ENCODE measurements around the gene ANKFY1.
A peak's percentile ranks its signal among the peaks of the same experiment; 100 is the strongest.

The ANKFY1 gene

DNA sequence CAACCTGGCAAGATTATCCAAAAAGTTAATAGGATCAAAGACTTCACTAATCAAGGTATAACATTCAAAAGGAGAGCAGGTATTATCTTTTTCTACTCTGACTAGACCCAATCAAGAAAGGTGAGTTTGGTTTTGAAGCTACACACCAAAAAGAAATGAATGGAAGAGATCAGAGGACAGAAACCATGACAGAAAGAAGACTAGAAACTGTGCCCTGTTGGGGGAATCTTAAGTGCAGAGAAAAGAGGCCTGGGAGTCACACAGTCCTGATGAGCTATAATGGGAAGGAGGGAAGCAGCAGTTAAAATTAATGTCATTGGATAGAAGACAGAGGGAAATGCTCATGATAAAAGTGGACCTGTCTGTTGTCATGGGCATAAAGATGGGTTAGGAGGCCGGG is 138.2 kb downstream of the ANKFY1 start (continued):
- TF ChIP-seq, protein P1, sequence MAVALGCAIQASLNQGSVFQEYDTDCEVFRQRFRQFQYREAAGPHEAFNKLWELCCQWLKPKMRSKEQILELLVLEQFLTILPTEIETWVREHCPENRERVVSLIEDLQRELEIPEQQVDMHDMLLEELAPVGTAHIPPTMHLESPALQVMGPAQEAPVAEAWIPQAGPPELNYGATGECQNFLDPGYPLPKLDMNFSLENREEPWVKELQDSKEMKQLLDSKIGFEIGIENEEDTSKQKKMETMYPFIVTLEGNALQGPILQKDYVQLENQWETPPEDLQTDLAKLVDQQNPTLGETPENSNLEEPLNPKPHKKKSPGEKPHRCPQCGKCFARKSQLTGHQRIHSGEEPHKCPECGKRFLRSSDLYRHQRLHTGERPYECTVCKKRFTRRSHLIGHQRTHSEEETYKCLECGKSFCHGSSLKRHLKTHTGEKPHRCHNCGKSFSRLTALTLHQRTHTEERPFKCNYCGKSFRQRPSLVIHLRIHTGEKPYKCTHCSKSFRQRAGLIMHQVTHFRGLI (tag by site-specific recombination; IDR thresholded peaks at IDR 0.05) = no peak
- TF ChIP-seq, protein P2, sequence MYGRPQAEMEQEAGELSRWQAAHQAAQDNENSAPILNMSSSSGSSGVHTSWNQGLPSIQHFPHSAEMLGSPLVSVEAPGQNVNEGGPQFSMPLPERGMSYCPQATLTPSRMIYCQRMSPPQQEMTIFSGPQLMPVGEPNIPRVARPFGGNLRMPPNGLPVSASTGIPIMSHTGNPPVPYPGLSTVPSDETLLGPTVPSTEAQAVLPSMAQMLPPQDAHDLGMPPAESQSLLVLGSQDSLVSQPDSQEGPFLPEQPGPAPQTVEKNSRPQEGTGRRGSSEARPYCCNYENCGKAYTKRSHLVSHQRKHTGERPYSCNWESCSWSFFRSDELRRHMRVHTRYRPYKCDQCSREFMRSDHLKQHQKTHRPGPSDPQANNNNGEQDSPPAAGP (tag by site-specific recombination; IDR thresholded peaks at IDR 0.05) = no peak
- TF ChIP-seq, protein P3, sequence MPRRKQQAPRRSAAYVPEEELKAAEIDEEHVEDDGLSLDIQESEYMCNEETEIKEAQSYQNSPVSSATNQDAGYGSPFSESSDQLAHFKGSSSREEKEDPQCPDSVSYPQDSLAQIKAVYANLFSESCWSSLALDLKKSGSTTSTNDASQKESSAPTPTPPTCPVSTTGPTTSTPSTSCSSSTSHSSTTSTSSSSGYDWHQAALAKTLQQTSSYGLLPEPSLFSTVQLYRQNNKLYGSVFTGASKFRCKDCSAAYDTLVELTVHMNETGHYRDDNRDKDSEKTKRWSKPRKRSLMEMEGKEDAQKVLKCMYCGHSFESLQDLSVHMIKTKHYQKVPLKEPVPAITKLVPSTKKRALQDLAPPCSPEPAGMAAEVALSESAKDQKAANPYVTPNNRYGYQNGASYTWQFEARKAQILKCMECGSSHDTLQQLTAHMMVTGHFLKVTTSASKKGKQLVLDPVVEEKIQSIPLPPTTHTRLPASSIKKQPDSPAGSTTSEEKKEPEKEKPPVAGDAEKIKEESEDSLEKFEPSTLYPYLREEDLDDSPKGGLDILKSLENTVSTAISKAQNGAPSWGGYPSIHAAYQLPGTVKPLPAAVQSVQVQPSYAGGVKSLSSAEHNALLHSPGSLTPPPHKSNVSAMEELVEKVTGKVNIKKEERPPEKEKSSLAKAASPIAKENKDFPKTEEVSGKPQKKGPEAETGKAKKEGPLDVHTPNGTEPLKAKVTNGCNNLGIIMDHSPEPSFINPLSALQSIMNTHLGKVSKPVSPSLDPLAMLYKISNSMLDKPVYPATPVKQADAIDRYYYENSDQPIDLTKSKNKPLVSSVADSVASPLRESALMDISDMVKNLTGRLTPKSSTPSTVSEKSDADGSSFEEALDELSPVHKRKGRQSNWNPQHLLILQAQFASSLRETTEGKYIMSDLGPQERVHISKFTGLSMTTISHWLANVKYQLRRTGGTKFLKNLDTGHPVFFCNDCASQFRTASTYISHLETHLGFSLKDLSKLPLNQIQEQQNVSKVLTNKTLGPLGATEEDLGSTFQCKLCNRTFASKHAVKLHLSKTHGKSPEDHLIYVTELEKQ (tag by site-specific recombination; IDR thresholded peaks at IDR 0.05; ENCODE audit: borderline replicate concordance) = no peak
- TF ChIP-seq ZNF214 (tag by site-specific recombination; IDR thresholded peaks at IDR 0.05; ENCODE audit: borderline replicate concordance) (no peak), BCL11A (tag by site-specific recombination; IDR thresholded peaks at IDR 0.05; ENCODE audit: low read depth) (no peak)

DNA sequence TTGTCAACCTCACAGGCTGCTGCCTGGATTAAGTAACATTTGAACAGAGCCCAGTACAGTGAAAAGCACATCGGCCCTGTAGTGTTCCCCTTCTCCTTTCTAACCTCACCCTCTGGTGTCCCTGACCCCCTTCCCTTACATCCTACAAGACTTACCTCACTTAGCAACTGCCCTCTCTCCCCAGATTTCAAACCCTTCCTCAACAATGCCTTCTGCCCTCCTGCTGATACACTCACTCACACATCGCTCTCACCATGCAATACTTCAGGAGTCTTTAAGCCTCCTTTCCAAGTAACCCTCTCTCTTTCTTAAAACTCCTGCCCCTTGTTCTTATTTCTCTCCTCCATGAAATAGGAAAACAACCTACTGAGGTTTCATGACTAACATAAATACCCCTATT is 138.8 kb downstream of the ANKFY1 start:
- peaks cover 30 to 38% of the 10 kb centered on the region in 2 experiments for H3K36me3 ChIP-seq (ENCODE audit: control insufficient read depth in 2 of 2, insufficient read depth in 1 of 2, low read length in 2 of 2)
- no peak overlapping the region for H3K27ac ChIP-seq (ENCODE audit: extremely low read depth, low read depth, low read length)
- H3K9me3 ChIP-seq (ENCODE audit: control insufficient read depth, insufficient read depth, low read depth, low read length) = no peaks in the 10 kb centered on the region
- peak; percentile 39; the same call in 1 of the 2 replicates for TF ChIP-seq PRDM1 (tag by site-specific recombination; IDR thresholded peaks at IDR 0.05)
- TF ChIP-seq, protein P4, sequence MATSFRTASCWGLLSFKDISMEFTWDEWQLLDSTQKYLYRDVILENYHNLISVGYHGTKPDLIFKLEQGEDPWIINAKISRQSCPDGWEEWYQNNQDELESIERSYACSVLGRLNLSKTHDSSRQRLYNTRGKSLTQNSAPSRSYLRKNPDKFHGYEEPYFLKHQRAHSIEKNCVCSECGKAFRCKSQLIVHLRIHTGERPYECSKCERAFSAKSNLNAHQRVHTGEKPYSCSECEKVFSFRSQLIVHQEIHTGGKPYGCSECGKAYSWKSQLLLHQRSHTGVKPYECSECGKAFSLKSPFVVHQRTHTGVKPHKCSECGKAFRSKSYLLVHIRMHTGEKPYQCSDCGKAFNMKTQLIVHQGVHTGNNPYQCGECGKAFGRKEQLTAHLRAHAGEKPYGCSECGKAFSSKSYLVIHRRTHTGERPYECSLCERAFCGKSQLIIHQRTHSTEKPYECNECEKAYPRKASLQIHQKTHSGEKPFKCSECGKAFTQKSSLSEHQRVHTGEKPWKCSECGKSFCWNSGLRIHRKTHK (tag by site-specific recombination; IDR thresholded peaks at IDR 0.05) = no peak
- H3K4me3 ChIP-seq (ENCODE audit: low read depth, low read length) = no peak overlapping the region
- ChIA-PET CTCF (no interaction called here), POLR2A (interaction anchor here (1.2 kb wide), 1 partner anchor 18 kb away, joined by 4 read pairs; the partner anchor contains the start of genes CYB5D2 and ZZEF1)
- H3K4me1 ChIP-seq (ENCODE audit: control insufficient read depth, insufficient read depth, low read length) = no peaks in the 10 kb centered on the region

DNA sequence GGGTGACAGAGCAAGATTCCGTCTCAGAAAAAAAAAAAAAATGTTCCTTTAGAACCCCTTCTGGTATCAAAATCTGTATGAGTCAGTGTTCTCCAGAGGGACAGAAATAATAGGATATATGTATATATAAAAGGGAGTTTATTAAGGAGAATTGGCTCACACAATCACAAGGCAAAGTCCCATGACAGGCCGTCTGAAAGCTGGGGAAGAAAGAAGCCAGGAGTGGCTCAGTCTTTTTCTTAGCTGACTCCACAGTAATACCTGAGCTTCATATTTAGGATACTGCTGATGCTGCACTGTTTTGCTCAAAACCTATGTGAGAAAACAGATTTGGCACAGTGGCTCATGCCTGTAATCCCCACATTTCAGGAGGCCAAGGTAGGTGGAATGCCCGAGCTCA is 143.4 kb downstream of the ANKFY1 start:
- CTCF ChIA-PET = interaction anchor here (1.0 to 1.6 kb wide), 2 partner anchors 13 to 102 kb away, joined by 3 read pairs; no protein-coding TSS in a partner anchor

More for the DNA sequence above, 143.4 kb downstream of the ANKFY1 start:
- H3K4me1 ChIP-seq (ENCODE audit: control insufficient read depth, insufficient read depth, low read length) = no peaks in the 10 kb centered on the region
- no peak overlapping the region for H3K4me3 ChIP-seq (ENCODE audit: low read depth, low read length)
- no peaks in the 10 kb centered on the region for H3K9me3 ChIP-seq (ENCODE audit: control insufficient read depth, insufficient read depth, low read depth, low read length)
- TF ChIP-seq ZIC2 (tag by site-specific recombination; IDR thresholded peaks at IDR 0.05) (no peak), ZNF707 (tag by site-specific recombination; IDR thresholded peaks at IDR 0.05) (no peak)
- TF ChIP-seq, protein P5, sequence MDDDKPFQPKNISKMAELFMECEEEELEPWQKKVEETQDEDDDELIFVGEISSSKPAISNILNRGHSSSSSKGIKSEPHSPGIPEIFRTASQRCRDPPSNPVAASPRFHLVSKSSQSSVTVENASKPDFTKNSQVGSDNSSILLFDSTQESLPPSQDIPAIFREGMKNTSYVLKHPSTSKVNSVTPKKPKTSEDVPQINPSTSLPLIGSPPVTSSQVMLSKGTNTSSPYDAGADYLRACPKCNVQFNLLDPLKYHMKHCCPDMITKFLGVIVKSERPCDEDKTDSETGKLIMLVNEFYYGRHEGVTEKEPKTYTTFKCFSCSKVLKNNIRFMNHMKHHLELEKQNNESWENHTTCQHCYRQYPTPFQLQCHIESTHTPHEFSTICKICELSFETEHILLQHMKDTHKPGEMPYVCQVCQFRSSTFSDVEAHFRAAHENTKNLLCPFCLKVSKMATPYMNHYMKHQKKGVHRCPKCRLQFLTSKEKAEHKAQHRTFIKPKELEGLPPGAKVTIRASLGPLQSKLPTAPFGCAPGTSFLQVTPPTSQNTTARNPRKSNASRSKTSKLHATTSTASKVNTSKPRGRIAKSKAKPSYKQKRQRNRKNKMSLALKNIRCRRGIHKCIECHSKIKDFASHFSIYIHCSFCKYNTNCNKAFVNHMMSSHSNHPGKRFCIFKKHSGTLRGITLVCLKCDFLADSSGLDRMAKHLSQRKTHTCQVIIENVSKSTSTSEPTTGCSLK (tag by site-specific recombination; IDR thresholded peaks at IDR 0.05) = no peak
- POLR2A ChIA-PET = interaction anchor here (2.4 kb wide), 1 partner anchor 23 kb away, joined by 10 read pairs; the partner anchor contains the start of genes CYB5D2 and ZZEF1
- H3K27ac ChIP-seq (ENCODE audit: extremely low read depth, low read depth, low read length) = no peak overlapping the region
- peaks cover 52 to 79% of the 10 kb centered on the region in 2 experiments for H3K36me3 ChIP-seq (ENCODE audit: control insufficient read depth in 2 of 2, insufficient read depth in 1 of 2, low read length in 2 of 2)

Measured in HEK293 (cell line).